SK-N-SH (cell line): ENCODE measurements around the gene CASP6.

Experiments
- CTCF ChIP-seq: fragments of 200-600 bp; sonication (generic); IDR thresholded peaks from 2 replicates; pipeline ENCODE4 v1.6.1; 2017; ENCODE audit warnings: antibody characterized with exemption, mild to moderate bottlenecking, moderate library complexity
- EP300 ChIP-seq, 2 experiments: IDR thresholded peaks; 2 replicates each; pipeline versions ENCODE4 v1.4.0 to v1.6.1; 2012; ENCODE audit warnings: borderline replicate concordance in 1 of 2, low read depth in 1 of 2, low read length in 1 of 2
- EZH2phosphoT487 ChIP-seq: fragments of 200-600 bp; sonication (generic); IDR thresholded peaks from 2 replicates; pipeline ENCODE4 v1.6.1; 2017; ENCODE audit warnings: low read depth, mixed run types, mild to moderate bottlenecking, antibody characterized with exemption, moderate library complexity, borderline replicate concordance
- JUND ChIP-seq: IDR thresholded peaks from 2 replicates; pipeline ENCODE4 v1.4.0; 2012
- NFIC ChIP-seq: IDR thresholded peaks from 2 replicates; pipeline ENCODE4 v1.4.0; 2012; ENCODE audit warnings: borderline replicate concordance
- NRF1 ChIP-seq: IDR thresholded peaks from 2 replicates; pipeline ENCODE4 v1.6.1; 2012; ENCODE audit warnings: low read depth, mild to moderate bottlenecking, low read length
- POLR2AphosphoS5 ChIP-seq: IDR thresholded peaks from 2 replicates; pipeline ENCODE4 v1.6.1; 2012; ENCODE audit warnings: low read depth, low read length
- RAD21 ChIP-seq: IDR thresholded peaks from 2 replicates; pipeline ENCODE4 v1.6.1; 2012; ENCODE audit warnings: mild to moderate bottlenecking, low read length
- RCOR1 ChIP-seq: fragments of 150-350 bp; IDR thresholded peaks from 2 replicates; pipeline ENCODE4 v1.6.1; 2017; ENCODE audit warnings: antibody characterized with exemption, low read length
- REST ChIP-seq: IDR thresholded peaks from 2 replicates; pipeline ENCODE4 v1.6.1; 2012; ENCODE audit warnings: mild to moderate bottlenecking, low read depth, low read length, moderate library complexity
- RXRA ChIP-seq: IDR thresholded peaks from 2 replicates; pipeline ENCODE4 v1.4.0; 2012; ENCODE audit warnings: low read depth, mild to moderate bottlenecking, borderline replicate concordance
- TAF1 ChIP-seq: IDR thresholded peaks from 2 replicates; pipeline ENCODE4 v1.6.1; 2012; ENCODE audit warnings: low read depth, mild to moderate bottlenecking, low read length, moderate library complexity, borderline replicate concordance
- TEAD4 ChIP-seq: IDR thresholded peaks from 2 replicates; pipeline ENCODE4 v1.4.0; 2012; ENCODE audit warnings: mild to moderate bottlenecking, borderline replicate concordance; ENCODE audit not compliant: insufficient read depth
- YY1 ChIP-seq: IDR thresholded peaks from 2 replicates; pipeline ENCODE4 v1.4.0; 2012; ENCODE audit warnings: low read depth, mild to moderate bottlenecking

GRCh38 chr4:109672169-109672930 lies 30.9 kb downstream of the CASP6 start:
- TF ChIP-seq RXRA, result no peak
- TF ChIP-seq CTCF, result no peak
- no peak for TF ChIP-seq TAF1
- no peak for TF ChIP-seq EZH2phosphoT487
- no peak for TF ChIP-seq NFIC
- TF ChIP-seq NRF1, result no peak
- TF ChIP-seq TEAD4, result no peak
- no peak for TF ChIP-seq POLR2AphosphoS5
- no peak for TF ChIP-seq EP300 (IDR thresholded peaks at IDR 0.05; ENCODE audit: borderline replicate concordance in 1 of 2, low read depth in 1 of 2, low read length in 1 of 2)
- TF ChIP-seq REST, result no peak
- TF ChIP-seq RAD21, result no peak
- TF ChIP-seq YY1, result no peak
- TF ChIP-seq JUND, result no peak
- TF ChIP-seq RCOR1, result no peak
